Activated T-cell treated with anti-CD3 and anti-CD28 coated beads, Interleukin-2, amount 50 U/mL, for 24 hours (primary cell): Measurements from ENCODE around the gene FBLN2.
A peak's percentile ranks its signal among the peaks of the same experiment; 100 is the strongest.

Experiments used
- DNase-seq: peaks from one replicate; pipeline ENCODE4 v3.0.0-alpha.2; 2020
- H3K27ac Mint-ChIP-seq: 2 replicates; pipeline ENCODE4 v1.8.0; 2020; ENCODE audit warnings: mild to moderate bottlenecking, mixed read lengths
- H3K27me3 Mint-ChIP-seq: 2 replicates; pipeline ENCODE4 v1.8.0; 2020; ENCODE audit warnings: mixed read lengths
- H3K36me3 Mint-ChIP-seq: 2 replicates; pipeline ENCODE4 v1.8.0; 2020; ENCODE audit warnings: low read depth, mixed read lengths
- H3K4me1 Mint-ChIP-seq: 2 replicates; pipeline ENCODE4 v1.8.0; 2020; ENCODE audit warnings: low read depth, mixed read lengths
- H3K4me3 Mint-ChIP-seq: 2 replicates; pipeline ENCODE4 v1.8.0; 2020; ENCODE audit warnings: mild to moderate bottlenecking, moderate library complexity, mixed read lengths
- H3K9me3 Mint-ChIP-seq: 2 replicates; pipeline ENCODE4 v1.8.0; 2020; ENCODE audit warnings: mixed read lengths

The FBLN2 gene

GRCh38 chr3:13666781-13667709 is 118.1 kb downstream of the FBLN2 start:
- no peak overlapping the region for H3K4me3 Mint-ChIP-seq
- H3K4me1 Mint-ChIP-seq: no peaks in the 10 kb centered on the region
- H3K27me3 Mint-ChIP-seq: peaks cover 10% of the 10 kb centered on the region
- no peak overlapping the region for H3K27ac Mint-ChIP-seq
- H3K36me3 Mint-ChIP-seq: no peaks in the 10 kb centered on the region
- no peaks in the 10 kb centered on the region for H3K9me3 Mint-ChIP-seq
- DNase-seq: no peak

DNA sequence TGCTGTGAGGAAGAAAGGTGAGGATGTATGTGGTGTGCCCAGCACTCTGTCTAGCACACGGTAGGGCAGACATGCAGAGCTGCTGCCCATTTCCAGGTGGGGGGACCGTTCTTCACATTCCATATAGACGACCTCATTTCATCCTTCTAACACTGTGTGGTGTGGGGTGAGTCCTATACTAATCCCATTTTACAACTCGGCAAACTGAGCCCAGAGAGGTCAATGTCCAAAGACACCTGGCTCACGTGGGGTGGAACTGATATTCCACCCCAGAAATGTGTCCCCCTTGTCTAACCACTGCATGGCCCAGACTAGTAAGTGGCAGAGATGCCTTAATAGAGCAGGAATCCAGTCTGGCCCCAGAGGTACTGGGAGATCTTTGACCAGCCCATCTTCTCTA is 119.2 kb downstream of the FBLN2 start:
- Mint-ChIP-seq H3K4me1 (no peaks in the 10 kb centered on the region), H3K4me3 (no peak overlapping the region), H3K9me3 (no peaks in the 10 kb centered on the region), H3K27ac (no peak overlapping the region), H3K36me3 (no peaks in the 10 kb centered on the region), H3K27me3 (peaks cover 10% of the 10 kb centered on the region)
- no peak for DNase-seq

DNA sequence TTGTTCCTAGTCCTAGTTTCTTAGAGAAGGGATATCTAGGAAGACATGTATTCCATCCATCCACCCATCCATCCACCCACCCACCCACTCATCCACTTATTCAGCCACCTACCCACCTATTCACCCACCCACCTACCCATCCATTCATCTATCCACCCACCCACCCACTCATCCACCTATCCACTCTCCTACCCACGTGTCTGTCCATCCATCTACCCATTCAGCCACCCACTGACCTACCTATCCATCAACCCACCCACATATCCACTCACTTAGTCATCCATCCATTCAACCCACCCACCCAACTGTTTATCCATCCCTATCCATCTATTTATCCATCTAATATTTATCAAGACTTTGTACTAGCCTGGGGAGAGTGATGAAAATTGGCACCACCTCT is 120.5 kb downstream of the FBLN2 start:
- Mint-ChIP-seq H3K27me3 (peaks cover 10% of the 10 kb centered on the region), H3K36me3 (no peaks in the 10 kb centered on the region), H3K4me3 (no peak overlapping the region), H3K9me3 (no peaks in the 10 kb centered on the region), H3K4me1 (no peaks in the 10 kb centered on the region), H3K27ac (no peak overlapping the region)
- no peak for DNase-seq

GRCh38 chr3:13670292-13670691 is 121.4 kb downstream of the FBLN2 start:
- H3K9me3 Mint-ChIP-seq: no peaks in the 10 kb centered on the region
- no peak overlapping the region for H3K27ac Mint-ChIP-seq
- no peak overlapping the region for H3K4me3 Mint-ChIP-seq
- no peak for DNase-seq
- H3K36me3 Mint-ChIP-seq: no peaks in the 10 kb centered on the region
- no peaks in the 10 kb centered on the region for H3K4me1 Mint-ChIP-seq
- peaks cover 10% of the 10 kb centered on the region for H3K27me3 Mint-ChIP-seq

GRCh38 chr3:13671482-13672233 is 122.7 kb downstream of the FBLN2 start:
- Mint-ChIP-seq H3K27ac (no peak overlapping the region), H3K4me1 (no peaks in the 10 kb centered on the region), H3K9me3 (no peaks in the 10 kb centered on the region), H3K36me3 (no peaks in the 10 kb centered on the region), H3K27me3 (peaks cover 14% of the 10 kb centered on the region), H3K4me3 (no peak overlapping the region)
- no peak for DNase-seq

DNA sequence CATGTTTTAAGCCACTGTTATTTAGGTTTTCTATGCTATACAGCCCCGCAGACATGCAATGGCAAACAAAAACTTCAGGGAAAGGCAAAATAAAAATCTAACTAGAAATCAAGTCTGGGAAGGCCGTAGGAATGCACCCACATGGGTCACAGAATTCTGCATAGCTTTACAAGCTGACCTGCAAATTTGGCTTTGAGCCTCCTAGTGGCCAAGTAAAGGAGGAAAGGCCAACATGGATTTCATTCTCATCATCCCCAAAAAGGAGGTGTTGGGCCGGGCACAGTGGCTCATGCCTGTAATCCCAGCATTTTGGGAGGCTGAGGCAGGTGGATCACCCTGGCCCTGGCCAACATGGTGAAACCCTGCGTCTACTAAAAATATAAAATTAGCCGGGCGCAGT is 124.3 kb downstream of the FBLN2 start:
- H3K4me3 Mint-ChIP-seq: no peak overlapping the region
- no peaks in the 10 kb centered on the region for H3K36me3 Mint-ChIP-seq
- no peaks in the 10 kb centered on the region for H3K4me1 Mint-ChIP-seq
- no peaks in the 10 kb centered on the region for H3K9me3 Mint-ChIP-seq
- no peak overlapping the region for H3K27ac Mint-ChIP-seq
- DNase-seq: no peak
- H3K27me3 Mint-ChIP-seq: peaks cover 12% of the 10 kb centered on the region

DNA sequence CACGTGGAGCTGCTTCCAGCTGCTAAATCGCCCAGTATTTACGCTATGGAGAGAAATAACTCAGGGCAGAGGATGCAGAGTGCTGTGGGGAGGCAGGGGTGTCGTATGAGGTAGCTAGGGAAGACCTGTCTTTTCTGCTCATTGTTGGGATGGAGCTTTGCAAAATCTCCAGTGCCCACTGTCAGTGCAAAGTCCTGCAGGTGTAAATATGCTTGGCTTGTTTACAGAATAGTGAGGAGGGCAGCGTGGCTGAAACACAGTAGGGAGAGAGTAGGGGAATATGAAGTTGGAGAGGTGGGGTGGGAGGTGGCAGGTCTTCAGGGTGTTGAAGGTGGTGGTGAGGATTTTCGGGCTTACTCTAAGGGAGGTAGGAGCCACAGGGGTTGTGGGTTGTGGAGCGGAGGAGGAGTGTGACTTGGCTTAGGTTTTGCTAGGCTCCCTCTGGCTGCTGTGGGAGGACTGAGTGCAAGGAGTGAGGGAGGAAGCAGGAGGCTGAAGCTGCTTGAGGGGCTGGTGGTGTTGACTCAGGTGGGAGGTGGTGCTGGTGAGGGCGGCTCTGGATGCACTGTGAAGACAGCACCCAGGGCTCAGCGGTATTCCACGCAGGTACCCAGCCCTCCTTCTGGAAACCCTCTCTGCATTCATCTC is 125.7 kb downstream of the FBLN2 start:
- H3K9me3 Mint-ChIP-seq: no peaks in the 10 kb centered on the region
- no peaks in the 10 kb centered on the region for H3K4me1 Mint-ChIP-seq
- no peak overlapping the region for H3K4me3 Mint-ChIP-seq
- H3K27me3 Mint-ChIP-seq: peaks cover 12% of the 10 kb centered on the region
- no peak for DNase-seq
- no peaks in the 10 kb centered on the region for H3K36me3 Mint-ChIP-seq
- H3K27ac Mint-ChIP-seq: no peak overlapping the region

DNA sequence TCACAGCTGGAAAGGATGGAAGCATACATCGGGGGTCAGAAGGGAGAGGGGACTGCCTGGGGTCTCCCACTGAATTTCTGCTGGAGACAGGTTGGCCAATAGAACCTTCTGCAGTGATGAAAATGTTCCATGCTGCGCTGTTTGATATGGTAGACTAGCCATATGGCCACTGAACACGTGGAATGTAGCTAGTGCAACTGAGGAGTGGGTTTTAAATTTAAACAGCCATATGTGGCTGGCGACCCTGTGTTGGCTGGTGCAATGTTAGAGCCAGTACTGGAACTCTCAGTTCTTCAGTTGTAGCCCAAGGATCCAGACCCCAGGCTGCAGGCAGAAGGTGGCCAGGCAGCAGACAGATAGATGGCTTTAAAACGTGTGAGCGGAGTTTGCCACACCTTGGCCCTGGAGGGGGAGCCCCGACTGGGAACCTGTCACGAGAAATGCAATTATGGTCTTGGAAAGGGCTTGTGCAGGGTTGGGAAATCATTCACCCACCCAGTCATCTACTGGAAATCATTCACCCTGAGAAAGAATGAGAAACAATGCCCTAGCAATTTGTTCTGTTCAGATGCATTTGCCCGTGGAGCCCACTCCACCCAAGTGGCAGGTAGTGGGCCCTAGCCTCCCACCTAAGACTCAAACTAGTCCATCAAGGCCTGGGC is 127.6 kb downstream of the FBLN2 start:
- peaks cover 12% of the 10 kb centered on the region for H3K27me3 Mint-ChIP-seq
- DNase-seq: no peak
- no peak overlapping the region for H3K4me3 Mint-ChIP-seq
- H3K4me1 Mint-ChIP-seq: no peaks in the 10 kb centered on the region
- H3K36me3 Mint-ChIP-seq: no peaks in the 10 kb centered on the region
- no peak overlapping the region for H3K27ac Mint-ChIP-seq
- H3K9me3 Mint-ChIP-seq: no peaks in the 10 kb centered on the region

GRCh38 chr3:13677272-13677671 is 128.3 kb downstream of the FBLN2 start:
- Mint-ChIP-seq H3K9me3 (no peaks in the 10 kb centered on the region), H3K27ac (no peak overlapping the region), H3K4me1 (no peaks in the 10 kb centered on the region), H3K4me3 (no peak overlapping the region), H3K27me3 (peaks cover 12% of the 10 kb centered on the region), H3K36me3 (no peaks in the 10 kb centered on the region)
- DNase-seq: no peak

- H3K4me3 Mint-ChIP-seq: no peak overlapping the region
- H3K27me3 Mint-ChIP-seq: peaks cover 6% of the 10 kb centered on the region
- no peaks in the 10 kb centered on the region for H3K4me1 Mint-ChIP-seq
- no peak for DNase-seq
- H3K9me3 Mint-ChIP-seq: peaks cover 3% of the 10 kb centered on the region
- H3K27ac Mint-ChIP-seq: no peak overlapping the region
- H3K36me3 Mint-ChIP-seq: no peaks in the 10 kb centered on the region
These were observed 133.0 kb downstream of the FBLN2 start for GRCh38 chr3:13681931-13682330.

GRCh38 chr3:13682331-13683013 is 133.5 kb downstream of the FBLN2 start:
- no peak overlapping the region for H3K27ac Mint-ChIP-seq
- DNase-seq: no peak
- peaks cover 5% of the 10 kb centered on the region for H3K27me3 Mint-ChIP-seq

DNA sequence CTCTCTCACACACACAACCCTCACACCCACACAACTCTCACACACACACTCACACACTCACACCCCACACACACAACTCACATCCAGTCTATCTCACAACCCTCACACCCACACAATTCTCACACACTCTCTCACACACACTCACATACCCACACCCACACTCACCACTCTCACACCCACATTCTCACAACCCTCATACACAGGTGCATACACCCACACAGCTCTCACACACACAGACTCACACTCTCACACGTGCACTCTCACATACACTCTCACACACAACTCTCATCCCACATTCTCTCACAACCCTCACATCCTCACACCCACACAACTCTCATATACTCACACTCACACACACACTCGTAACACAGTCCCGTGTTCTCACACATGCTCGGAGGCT is 134.4 kb downstream of the FBLN2 start:
- peak overlapping the region; percentile 4 for H3K27ac Mint-ChIP-seq
- peaks cover 3% of the 10 kb centered on the region for H3K9me3 Mint-ChIP-seq
- H3K27me3 Mint-ChIP-seq: peaks cover 2% of the 10 kb centered on the region

More at GRCh38 chr3:13682331-13683013, 133.5 kb downstream of the FBLN2 start:
- H3K4me1 Mint-ChIP-seq: no peaks in the 10 kb centered on the region
- no peaks in the 10 kb centered on the region for H3K36me3 Mint-ChIP-seq
- no peak overlapping the region for H3K4me3 Mint-ChIP-seq
- H3K9me3 Mint-ChIP-seq: peaks cover 3% of the 10 kb centered on the region

DNA sequence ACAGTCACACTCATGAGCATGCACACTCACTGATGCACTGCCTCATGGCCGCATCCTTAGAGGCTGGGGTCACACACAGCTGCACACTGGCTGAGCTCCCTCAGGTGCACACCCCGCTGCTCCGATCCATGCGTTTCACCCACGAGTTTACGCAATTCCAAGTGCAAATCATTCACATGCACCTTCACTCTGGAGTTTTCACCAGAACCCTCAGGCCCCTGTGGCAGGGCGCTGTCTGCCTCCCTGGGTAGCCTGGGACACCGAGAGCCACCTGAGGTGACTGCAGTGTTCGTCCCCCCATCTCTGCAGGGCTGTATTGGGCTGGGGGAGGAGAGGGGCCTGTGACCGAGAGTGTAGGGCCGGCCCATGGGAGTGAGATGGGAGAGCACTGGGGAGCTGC is 134.8 kb downstream of the FBLN2 start:
- DNase-seq: no peak
- no peak overlapping the region for H3K4me3 Mint-ChIP-seq
- peaks cover 3% of the 10 kb centered on the region for H3K9me3 Mint-ChIP-seq
- no peaks in the 10 kb centered on the region for H3K4me1 Mint-ChIP-seq
- no peaks in the 10 kb centered on the region for H3K36me3 Mint-ChIP-seq
- peaks cover 2% of the 10 kb centered on the region for H3K27me3 Mint-ChIP-seq
- H3K27ac Mint-ChIP-seq: no peak overlapping the region

More for the DNA sequence above, 134.4 kb downstream of the FBLN2 start:
- Mint-ChIP-seq H3K4me3 (no peak overlapping the region), H3K4me1 (no peaks in the 10 kb centered on the region), H3K36me3 (no peaks in the 10 kb centered on the region)
- DNase-seq: no peak

- no peak for DNase-seq
- H3K4me1 Mint-ChIP-seq: no peaks in the 10 kb centered on the region
- no peaks in the 10 kb centered on the region for H3K36me3 Mint-ChIP-seq
- H3K27ac Mint-ChIP-seq: no peak overlapping the region
- H3K4me3 Mint-ChIP-seq: no peak overlapping the region
- H3K27me3 Mint-ChIP-seq: no peaks in the 10 kb centered on the region
- H3K9me3 Mint-ChIP-seq: peaks cover 3% of the 10 kb centered on the region
These were observed 135.4 kb downstream of the FBLN2 start for GRCh38 chr3:13684350-13684749.
